Sigmoid colon (tissue), 4 donors: ENCODE measurements around the gene ZNF688.

Source experiments
- POLR2A ChIP-seq, 2 donors: fragments of 450-650 bp; IDR thresholded peaks; one replicate each; pipeline ENCODE4 v1.6.1; 2016; ENCODE audit warnings: antibody characterized with exemption in 2 of 2, mild to moderate bottlenecking in 2 of 2, moderate library complexity in 2 of 2
- POLR2AphosphoS5 ChIP-seq, 4 donors: sonication (generic); formaldehyde crosslinking; IDR thresholded peaks; one replicate each; pipeline ENCODE4 v1.6.1; 2017; ENCODE audit warnings: antibody characterized with exemption in 4 of 4

DNA sequence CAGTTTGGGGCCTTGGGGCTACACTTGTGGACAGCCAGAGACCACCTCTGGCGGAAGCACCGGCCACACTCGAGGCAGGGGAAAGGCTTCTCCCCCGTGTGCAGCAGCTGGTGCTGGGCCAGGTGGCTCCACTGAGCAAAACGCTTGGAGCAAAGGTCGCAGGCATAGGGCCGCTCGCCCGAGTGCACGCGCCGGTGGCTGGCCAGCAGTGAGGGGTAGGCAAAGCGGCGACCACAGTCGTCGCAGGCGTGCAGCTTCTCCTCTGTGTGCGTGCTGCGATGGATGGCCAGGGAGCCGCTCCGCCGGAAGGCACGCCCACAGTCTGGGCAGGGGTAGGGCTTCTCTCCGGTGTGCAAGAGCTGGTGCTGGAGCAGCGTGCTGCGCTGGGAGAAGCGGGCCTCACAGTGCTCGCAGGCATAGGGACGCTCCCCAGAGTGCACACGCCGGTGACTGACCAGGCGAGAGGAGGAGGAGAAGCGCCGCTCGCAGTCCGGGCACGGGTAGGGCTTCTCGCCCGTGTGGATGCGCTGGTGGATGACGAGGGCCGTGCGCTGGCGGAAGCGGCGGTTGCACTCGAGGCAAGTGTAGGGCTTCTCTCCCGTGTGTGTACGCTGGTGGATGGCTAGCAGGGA is 32.9 kb upstream of the ZNF688 start:
- TF ChIP-seq POLR2A (IDR thresholded peaks at IDR 0.05) (no peak), POLR2AphosphoS5 (IDR thresholded peaks at IDR 0.05) (no peak)
